Lung (tissue), 12 donors: Measurements from ENCODE around the gene WRAP73. TPM values are rescaled to one million over a fixed set of nuclear protein-coding genes. Genes with fewer than 3 reads are reported as not detected.

ENCODE experiments used
- ATAC-seq: fragments of 200-7000 bp; cut with Tn5 transposase; one replicate; pipeline ENCODE4 v1.9.1; 2020; ENCODE audit warnings: moderate number of reproducible peaks; ENCODE audit not compliant: insufficient read depth, low FRiP score
- DNase-seq, 3 donors: peaks; one replicate each; pipeline ENCODE4 v3.0.0-alpha.2; 2013 to 2017
- H3K27ac ChIP-seq, 2 donors: one replicate each; pipeline ENCODE4 v1.5.1; 2013; ENCODE audit warnings: mild to moderate bottlenecking in 2 of 2, moderate library complexity in 2 of 2, control low read depth in 1 of 2, inconsistent platforms in 1 of 2, low read depth in 1 of 2, low read length in 1 of 2
- H3K27me3 ChIP-seq, 3 donors: one replicate each; pipeline ENCODE4 v1.5.1; 2013; ENCODE audit warnings: low read length in 2 of 3; ENCODE audit not compliant: control insufficient read depth in 3 of 3, insufficient read depth in 3 of 3
- H3K36me3 ChIP-seq, 4 donors: one replicate each; pipeline ENCODE4 v1.5.1; 2013; ENCODE audit warnings: low read length in 4 of 4, mild to moderate bottlenecking in 1 of 4, moderate library complexity in 1 of 4; ENCODE audit not compliant: control insufficient read depth in 4 of 4, insufficient read depth in 4 of 4
- H3K4me1 ChIP-seq, 5 donors: one replicate each; pipeline ENCODE4 v1.5.1; 2013; ENCODE audit warnings: low read length in 5 of 5, mild to moderate bottlenecking in 2 of 5, moderate library complexity in 1 of 5; ENCODE audit not compliant: control insufficient read depth in 5 of 5, insufficient read depth in 5 of 5
- H3K4me3 ChIP-seq: one replicate; pipeline ENCODE4 v1.5.1; 2013; ENCODE audit warnings: mild to moderate bottlenecking, control low read depth, moderate library complexity
- H3K9ac ChIP-seq, 2 donors: one replicate each; pipeline ENCODE4 v1.5.1; 2013; ENCODE audit warnings: low read length in 2 of 2, control low read depth in 1 of 2; ENCODE audit not compliant: insufficient read depth in 1 of 2
- H3K9me3 ChIP-seq, 4 donors: one replicate each; pipeline ENCODE4 v1.5.1; 2013; ENCODE audit warnings: low read length in 3 of 4, mild to moderate bottlenecking in 1 of 4, moderate library complexity in 1 of 4; ENCODE audit not compliant: control insufficient read depth in 4 of 4, insufficient read depth in 3 of 4
- CTCF ChIP-seq: IDR thresholded peaks from 2 replicates; pipeline ENCODE4 v1.5.1; 2012; ENCODE audit warnings: mild to moderate bottlenecking; ENCODE audit errors: control extremely low read depth, extremely low read depth
- WGBS, 2 donors: extraction: QIAGEN DNeasy Blood & Tissue Kit; methylation state at CpG; one replicate each; pipeline ENCODE4 v1.1.7; 2013; 5-methylcytosine and 5-hydroxymethylcytosine counted together
- polyA plus RNA-seq, 2 donors: library from polyadenylated mRNA; stranded (reverse); fragments of 200-250 nt; gene quantifications; one replicate each; pipeline ENCODE4 v1.2.1, GENCODE V29; 2013
- total RNA-seq, 2 donors: library from RNA; depleted of rRNA in 1 of 2; stranded (reverse); fragments of >200 nt in 1 of 2; gene quantifications; one replicate each; pipeline ENCODE4 v1.2.1, GENCODE V29; 2014 to 2021
- donor health status: control.
- donor health status: control.
- donor health status: Bipolar disorder and iron deficiency.
- donor health status: healthy.
- donor health status: DM: yes; HTN: yes; CAD: no.

The WRAP73 gene
- total and polyA plus RNA-seq, 4 donors, result 17.3 to 25.3 (median 22.8) TPM

GRCh38 chr1:3671371-3672180 is 21.7 kb upstream of the WRAP73 start:
- Histone ChIP-seq H3K36me3 (no peaks in the 10 kb centered on the region), H3K27me3 (peaks cover 0 to 5% (median 0%) of the 10 kb centered on the region in 3 donors), H3K4me1 (peaks cover 0 to 20% (median 10%) of the 10 kb centered on the region in 5 donors), H3K27ac (no peak overlapping the region), H3K4me3 (no peak overlapping the region), H3K9ac (no peak overlapping the region), H3K9me3 (no peaks in the 10 kb centered on the region)
- ATAC-seq (no peak), DNase-seq (no peak)
- WGBS, 2 donors, result 61 to 74% methylated on average over 29 of the region's 29 CpGs
- no peak for TF ChIP-seq CTCF

GRCh38 chr1:3670823-3671265 is 20.9 kb upstream of the WRAP73 start:
- H3K36me3 ChIP-seq, result no peaks in the 10 kb centered on the region
- DNase-seq (no peak), ATAC-seq (no peak)
- H3K27ac ChIP-seq, result no peak overlapping the region
- 87 to 90% methylated on average over 14 to 15 of the region's 15 CpGs for WGBS, 2 donors
- H3K4me1 ChIP-seq, result peaks cover 0 to 20% (median 10%) of the 10 kb centered on the region in 5 donors
- no peaks in the 10 kb centered on the region for H3K9me3 ChIP-seq
- no peak for TF ChIP-seq CTCF
- H3K9ac ChIP-seq, result no peak overlapping the region
- H3K4me3 ChIP-seq, result no peak overlapping the region
- H3K27me3 ChIP-seq, result peaks cover 0 to 5% (median 0%) of the 10 kb centered on the region in 3 donors

- Histone ChIP-seq H3K4me3 (no peak overlapping the region), H3K27me3 (peaks cover 0 to 5% (median 0%) of the 10 kb centered on the region in 3 donors), H3K27ac (no peak overlapping the region), H3K9ac (no peak overlapping the region), H3K9me3 (no peaks in the 10 kb centered on the region), H3K36me3 (no peaks in the 10 kb centered on the region), H3K4me1 (peaks cover 0 to 20% (median 10%) of the 10 kb centered on the region in 5 donors)
- ATAC-seq, result no peak
- WGBS, 2 donors, result 80 to 88% methylated on average over 9 of the region's 9 CpGs
- no peak for TF ChIP-seq CTCF
- no peak for DNase-seq
These were observed 20.1 kb upstream of the WRAP73 start for GRCh38 chr1:3669971-3670431.
